DOHH2 (cell line): ENCODE measurements around the gene AFP.

Source experiments
- H3F3A ChIP-seq: fragments of 200-600 bp; sonication (generic), shearing (Covaris generic); 2 replicates; pipeline ENCODE4 v1.6.0; 2016; ENCODE audit warnings: antibody characterized with exemption, mild to moderate bottlenecking; ENCODE audit not compliant: control insufficient read depth, insufficient read depth
- H3K27ac ChIP-seq: fragments of 200-600 bp; sonication (generic); 2 replicates; pipeline ENCODE4 v1.5.1; 2014; ENCODE audit warnings: low read depth, mild to moderate bottlenecking, low read length, moderate library complexity
- H3K27me3 ChIP-seq: fragments of 200-600 bp; sonication (generic); 2 replicates; pipeline ENCODE4 v1.6.1; 2014; ENCODE audit warnings: mild to moderate bottlenecking, low read length, mixed read lengths; ENCODE audit not compliant: control insufficient read depth
- H3K36me3 ChIP-seq: fragments of 200-600 bp; sonication (generic); 2 replicates; pipeline ENCODE4 v1.6.1; 2014; ENCODE audit warnings: mild to moderate bottlenecking, low read length, moderate library complexity, mixed read lengths; ENCODE audit not compliant: control insufficient read depth
- H3K4me1 ChIP-seq: fragments of 200-600 bp; sonication (generic); 2 replicates; pipeline ENCODE4 v1.6.1; 2014; ENCODE audit warnings: mild to moderate bottlenecking, low read length, mixed read lengths; ENCODE audit not compliant: control insufficient read depth
- H3K4me2 ChIP-seq: fragments of 200-600 bp; sonication (generic); 2 replicates; pipeline ENCODE4 v1.6.0; 2014; ENCODE audit warnings: mild to moderate bottlenecking, low read length, moderate library complexity
- H3K4me3 ChIP-seq: fragments of 200-600 bp; sonication (generic); 2 replicates; pipeline ENCODE4 v1.5.1; 2014; ENCODE audit warnings: mild to moderate bottlenecking, low read length, mixed read lengths
- H3K79me2 ChIP-seq: fragments of 200-600 bp; sonication (generic); 2 replicates; pipeline ENCODE4 v1.6.1; 2014; ENCODE audit warnings: mild to moderate bottlenecking, low read length, mixed read lengths; ENCODE audit not compliant: control insufficient read depth
- H3K9me2 ChIP-seq: fragments of 200-600 bp; sonication (generic); replicated peaks from 2 replicates; pipeline ENCODE4 v1.6.1; 2014; ENCODE audit warnings: mild to moderate bottlenecking, low read length, mixed read lengths; ENCODE audit not compliant: control insufficient read depth
- H3K9me3 ChIP-seq: fragments of 200-600 bp; sonication (generic); 2 replicates; pipeline ENCODE4 v1.6.1; 2014; ENCODE audit warnings: antibody characterized with exemption, low read length, mixed read lengths; ENCODE audit not compliant: control insufficient read depth, insufficient read depth
- H4K20me1 ChIP-seq: fragments of 200-600 bp; sonication (generic); 2 replicates; pipeline ENCODE4 v1.6.0; 2014; ENCODE audit warnings: low read depth, mild to moderate bottlenecking, antibody characterized with exemption, low read length, moderate library complexity; ENCODE audit not compliant: control insufficient read depth, insufficient read depth
- EZH2phosphoT487 ChIP-seq: fragments of 200-600 bp; sonication (generic); IDR thresholded peaks from 2 replicates; pipeline ENCODE4 v1.6.1; 2017; ENCODE audit warnings: borderline replicate concordance, mild to moderate bottlenecking, antibody characterized with exemption, low read length, moderate library complexity, mixed read lengths
- TF ChIP-seq, protein P1 (sequence below): fragments of 200-600 bp; sonication (generic); IDR thresholded peaks from one replicate; pipeline ENCODE4 v1.5.1; 2014; ENCODE audit warnings: antibody characterized with exemption, mild to moderate bottlenecking, low read depth, low read length; ENCODE audit not compliant: poor library complexity, severe bottlenecking

Gene AFP

DNA sequence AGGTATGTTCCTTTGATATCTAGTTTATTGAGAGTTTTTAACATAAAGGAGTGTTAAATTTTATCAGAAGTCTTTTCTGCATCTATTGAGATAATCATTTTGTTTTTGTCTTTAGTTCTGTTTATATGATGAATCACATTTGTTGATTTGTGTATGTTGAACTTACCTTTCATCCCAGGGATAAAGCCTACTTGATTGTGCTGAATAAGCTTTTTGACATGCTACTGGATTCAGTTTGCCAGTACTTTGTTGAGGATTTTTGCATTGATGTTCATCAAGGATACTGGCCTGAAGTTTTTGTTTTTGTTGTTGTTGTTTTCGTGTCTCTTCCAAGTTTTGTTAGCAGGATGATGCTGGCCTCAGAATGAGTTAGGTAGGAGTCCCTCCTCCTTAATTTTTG lies 34.7 kb downstream of the AFP start:
- TF ChIP-seq, protein P1, sequence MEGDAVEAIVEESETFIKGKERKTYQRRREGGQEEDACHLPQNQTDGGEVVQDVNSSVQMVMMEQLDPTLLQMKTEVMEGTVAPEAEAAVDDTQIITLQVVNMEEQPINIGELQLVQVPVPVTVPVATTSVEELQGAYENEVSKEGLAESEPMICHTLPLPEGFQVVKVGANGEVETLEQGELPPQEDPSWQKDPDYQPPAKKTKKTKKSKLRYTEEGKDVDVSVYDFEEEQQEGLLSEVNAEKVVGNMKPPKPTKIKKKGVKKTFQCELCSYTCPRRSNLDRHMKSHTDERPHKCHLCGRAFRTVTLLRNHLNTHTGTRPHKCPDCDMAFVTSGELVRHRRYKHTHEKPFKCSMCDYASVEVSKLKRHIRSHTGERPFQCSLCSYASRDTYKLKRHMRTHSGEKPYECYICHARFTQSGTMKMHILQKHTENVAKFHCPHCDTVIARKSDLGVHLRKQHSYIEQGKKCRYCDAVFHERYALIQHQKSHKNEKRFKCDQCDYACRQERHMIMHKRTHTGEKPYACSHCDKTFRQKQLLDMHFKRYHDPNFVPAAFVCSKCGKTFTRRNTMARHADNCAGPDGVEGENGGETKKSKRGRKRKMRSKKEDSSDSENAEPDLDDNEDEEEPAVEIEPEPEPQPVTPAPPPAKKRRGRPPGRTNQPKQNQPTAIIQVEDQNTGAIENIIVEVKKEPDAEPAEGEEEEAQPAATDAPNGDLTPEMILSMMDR: no peak
- no peak for TF ChIP-seq EZH2phosphoT487
- H3K9me2 ChIP-seq: no peaks in the 10 kb centered on the region
- H3K4me2 ChIP-seq: no peak overlapping the region
- no peaks in the 10 kb centered on the region for H3K4me1 ChIP-seq
- H3K4me3 ChIP-seq: no peak overlapping the region
- no peaks in the 10 kb centered on the region for H3K36me3 ChIP-seq
- H3F3A ChIP-seq: no peaks in the 10 kb centered on the region
- H3K9me3 ChIP-seq: peaks cover 20% of the 10 kb centered on the region
- no peak overlapping the region for H3K27ac ChIP-seq
- H3K27me3 ChIP-seq: no peaks in the 10 kb centered on the region
- H3K79me2 ChIP-seq: no peaks in the 10 kb centered on the region
- no peaks in the 10 kb centered on the region for H4K20me1 ChIP-seq

DNA sequence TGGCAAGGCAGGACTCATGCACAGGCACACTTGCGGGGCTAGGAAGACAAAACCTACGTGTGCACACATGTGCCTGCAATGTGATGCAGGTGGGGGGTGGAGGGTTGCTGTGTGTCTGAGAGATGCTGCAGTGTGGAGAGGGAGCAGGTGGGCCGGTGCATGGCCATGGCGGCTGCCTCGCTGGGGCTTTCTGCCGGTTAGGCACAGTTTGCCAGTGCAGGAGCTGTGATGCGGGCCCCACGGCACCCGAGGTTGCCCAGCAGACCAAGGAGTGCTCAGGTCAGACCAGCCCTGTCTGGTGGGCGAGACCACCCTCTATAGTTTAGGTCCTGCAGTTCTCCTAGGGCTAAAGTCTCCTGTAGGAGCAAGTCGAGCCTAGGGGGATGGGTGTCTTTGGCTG lies 41.2 kb downstream of the AFP start:
- Histone ChIP-seq H3K27ac (no peak overlapping the region), H3F3A (no peaks in the 10 kb centered on the region), H3K4me1 (no peaks in the 10 kb centered on the region), H3K4me3 (no peak overlapping the region), H4K20me1 (no peaks in the 10 kb centered on the region), H3K9me2 (no peaks in the 10 kb centered on the region), H3K4me2 (no peak overlapping the region), H3K79me2 (no peaks in the 10 kb centered on the region), H3K36me3 (no peaks in the 10 kb centered on the region), H3K27me3 (no peaks in the 10 kb centered on the region), H3K9me3 (peaks cover 27% of the 10 kb centered on the region)
- TF ChIP-seq, protein P1: no peak
- no peak for TF ChIP-seq EZH2phosphoT487

DNA sequence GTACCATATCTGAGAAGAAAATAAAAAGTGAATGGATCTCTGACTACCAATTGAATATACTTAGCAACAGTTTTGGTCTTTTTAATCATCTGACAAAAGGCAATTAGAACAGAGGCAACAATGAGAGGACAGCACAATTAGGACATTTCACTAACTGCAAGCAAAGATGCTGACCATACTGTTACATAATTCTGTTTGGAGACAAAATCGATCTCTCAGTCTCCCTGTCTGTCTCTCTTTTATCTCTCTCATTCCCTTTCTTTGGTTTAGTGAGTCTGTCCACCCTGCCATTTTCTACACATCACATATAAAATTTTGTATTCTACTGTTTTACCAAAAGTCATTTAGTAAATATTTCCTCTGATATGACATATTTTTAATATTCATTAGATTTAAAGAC lies 43.3 kb downstream of the AFP start:
- no peak overlapping the region for H3K4me2 ChIP-seq
- H3K4me1 ChIP-seq: no peaks in the 10 kb centered on the region
- no peaks in the 10 kb centered on the region for H3K27me3 ChIP-seq
- no peaks in the 10 kb centered on the region for H3K79me2 ChIP-seq
- no peaks in the 10 kb centered on the region for H4K20me1 ChIP-seq
- no peak for TF ChIP-seq EZH2phosphoT487
- TF ChIP-seq, protein P1: no peak
- peaks cover 17% of the 10 kb centered on the region for H3K9me3 ChIP-seq
- H3K36me3 ChIP-seq: no peaks in the 10 kb centered on the region
- H3K4me3 ChIP-seq: no peak overlapping the region
- no peak overlapping the region for H3K27ac ChIP-seq
- H3K9me2 ChIP-seq: no peaks in the 10 kb centered on the region
- no peaks in the 10 kb centered on the region for H3F3A ChIP-seq

DNA sequence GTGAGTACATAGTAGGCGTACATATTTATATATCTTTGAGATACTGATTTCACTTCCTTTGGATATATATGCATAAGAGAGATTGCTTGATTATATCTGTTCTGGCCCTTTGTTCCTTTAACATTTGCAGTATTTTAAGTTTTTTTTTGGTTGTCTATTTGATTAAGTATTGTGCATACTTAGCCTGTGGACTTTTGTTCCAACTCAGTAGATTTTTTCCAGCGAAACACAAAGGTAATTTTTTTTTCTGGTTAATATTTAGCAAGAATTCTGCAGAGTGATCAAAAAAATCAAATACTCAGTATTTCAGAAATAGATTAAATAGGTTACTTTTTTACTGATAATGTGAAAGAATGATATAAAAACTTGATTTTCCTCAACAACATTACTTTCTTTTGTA lies 45.3 kb downstream of the AFP start, which contains the start of gene AFM:
AFM (plus strand) TSS at position 388 of the 400 bp plus-strand sequence. CDS start 31 bp downstream, outside the sequence.
- TF ChIP-seq, protein P1: no peak
- no peak for TF ChIP-seq EZH2phosphoT487
- Histone ChIP-seq H3K27ac (no peak within 1 kb of the TSS), H3K9me2 (no peaks in the 10 kb centered on the region), H3K79me2 (no peaks in the 10 kb centered on the region), H3K9me3 (peaks cover 4% of the 10 kb centered on the region; the same call in 1 of the 2 replicates), H4K20me1 (no peaks in the 10 kb centered on the region), H3K36me3 (no peaks in the 10 kb centered on the region), H3K4me3 (no peak within 1 kb of the TSS), H3K27me3 (no peaks in the 10 kb centered on the region), H3K4me1 (peaks cover 6% of the 10 kb centered on the region), H3K4me2 (no peak within 1 kb of the TSS), H3F3A (no peaks in the 10 kb centered on the region)
